ENCODE data around the gene CAPN9. TPM values are rescaled to one million over a fixed set of nuclear protein-coding genes. Genes with fewer than 3 reads are reported as not detected.
"Not testable (repeated sequence)": the region's sequence is repeated elsewhere in the genome, so short reads cannot be mapped to it uniquely, and the experiment has no call there.

The CAPN9 gene
- total and polyA plus RNA-seq, 9 donors, result 0.34 to 1.5 (median 0.67) TPM

DNA sequence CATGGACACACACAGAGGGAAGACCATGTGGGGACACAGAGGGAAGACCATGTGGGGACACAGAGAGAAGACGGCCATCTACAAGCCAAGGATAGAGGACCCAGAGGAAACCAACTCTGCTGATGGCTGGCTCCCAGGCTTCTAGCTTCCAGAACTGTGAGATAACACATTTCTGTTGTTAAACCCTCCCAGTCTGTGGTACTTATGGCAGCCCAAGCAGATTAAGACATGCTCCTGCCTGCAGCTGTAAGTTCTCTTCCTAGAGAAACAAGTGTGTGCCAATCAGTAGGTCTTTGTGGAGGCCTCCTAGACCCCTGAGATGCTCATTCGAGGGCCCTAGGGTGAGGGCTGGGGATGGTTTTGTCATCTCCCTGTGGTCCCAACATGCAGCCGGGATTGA lies 35.9 kb upstream of the CAPN9 start:
- Histone ChIP-seq H3K4me3 (ENCODE audit: low read length) (no peak overlapping the region), H3K27me3 (ENCODE audit: control insufficient read depth, insufficient read depth, low read length) (no peaks in the 10 kb centered on the region), H3K27ac (ENCODE audit: low read length) (no peak overlapping the region), H3K4me1 (ENCODE audit: control insufficient read depth, insufficient read depth, low read length) (peaks cover 38% of the 10 kb centered on the region), H3K9me3 (replicated peaks; ENCODE audit: control insufficient read depth, low read depth, low read length) (no peaks in the 10 kb centered on the region), H3K36me3 (ENCODE audit: control insufficient read depth, insufficient read depth, low read length) (peaks cover 6% of the 10 kb centered on the region)
- no peak for DNase-seq
- WGBS (ENCODE audit: insufficient coverage), result 87% methylated on average over 3 of the region's 3 CpGs

DNA sequence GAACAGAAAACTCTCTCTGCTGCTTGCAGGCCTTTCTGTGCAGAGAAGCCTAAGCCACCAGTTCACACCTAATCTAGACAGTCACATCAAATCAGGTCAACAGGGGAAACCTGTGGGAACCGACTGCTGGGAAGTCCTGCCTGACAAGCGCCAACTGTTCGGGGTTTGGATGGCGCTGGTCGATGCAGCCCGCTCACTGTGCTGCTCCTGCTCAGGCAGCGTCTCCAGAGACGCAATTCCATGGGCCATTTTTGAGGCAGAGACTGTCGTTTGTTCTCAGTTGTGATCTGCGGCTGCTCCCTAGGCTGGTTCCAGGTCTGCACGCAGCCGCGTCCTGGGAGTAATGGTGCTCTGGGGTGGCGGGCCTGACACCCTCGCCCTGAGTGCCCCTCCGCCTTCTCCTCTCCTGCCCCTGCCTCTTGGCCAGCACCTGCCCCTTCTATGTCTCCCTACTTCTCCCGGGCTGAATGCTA lies 34.7 kb upstream of the CAPN9 start:
- no peak for DNase-seq
- Histone ChIP-seq H3K27ac (ENCODE audit: low read length) (no peak overlapping the region), H3K4me1 (ENCODE audit: control insufficient read depth, insufficient read depth, low read length) (peaks cover 38% of the 10 kb centered on the region), H3K36me3 (ENCODE audit: control insufficient read depth, insufficient read depth, low read length) (peaks cover 6% of the 10 kb centered on the region), H3K9me3 (replicated peaks; ENCODE audit: control insufficient read depth, low read depth, low read length) (no peaks in the 10 kb centered on the region), H3K4me3 (ENCODE audit: low read length) (no peak overlapping the region), H3K27me3 (ENCODE audit: control insufficient read depth, insufficient read depth, low read length) (no peaks in the 10 kb centered on the region)
- WGBS (ENCODE audit: insufficient coverage), result 89% methylated on average over 14 of the region's 17 CpGs

DNA sequence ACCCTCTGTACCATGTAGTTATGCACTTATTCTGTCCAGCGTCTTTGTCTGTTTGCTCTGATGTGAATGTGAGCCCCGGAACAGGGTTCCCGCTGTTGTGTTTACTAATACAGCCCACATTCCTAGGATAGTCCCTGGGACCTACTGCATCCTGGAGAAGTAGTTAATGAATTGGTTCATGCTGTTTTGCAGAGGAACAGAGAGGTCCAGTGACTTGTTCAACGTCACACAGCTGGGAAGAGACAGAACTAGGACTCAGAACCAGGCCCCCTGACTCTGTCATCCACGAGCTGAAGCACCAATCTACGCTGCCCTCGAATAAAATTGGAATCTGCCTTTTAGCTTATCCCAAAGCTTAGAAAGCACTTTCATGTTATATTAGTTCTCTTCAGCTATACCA lies 34.0 kb upstream of the CAPN9 start:
- Histone ChIP-seq H3K36me3 (ENCODE audit: control insufficient read depth, insufficient read depth, low read length) (peaks cover 6% of the 10 kb centered on the region), H3K27me3 (ENCODE audit: control insufficient read depth, insufficient read depth, low read length) (no peaks in the 10 kb centered on the region), H3K9me3 (replicated peaks; ENCODE audit: control insufficient read depth, low read depth, low read length) (no peaks in the 10 kb centered on the region), H3K4me1 (ENCODE audit: control insufficient read depth, insufficient read depth, low read length) (peaks cover 38% of the 10 kb centered on the region), H3K27ac (ENCODE audit: low read length) (peak overlapping the region; percentile 87), H3K4me3 (ENCODE audit: low read length) (no peak overlapping the region)
- DNase-seq, result no peak
- WGBS (ENCODE audit: insufficient coverage), result 88% methylated on average over 3 of the region's 7 CpGs

DNA sequence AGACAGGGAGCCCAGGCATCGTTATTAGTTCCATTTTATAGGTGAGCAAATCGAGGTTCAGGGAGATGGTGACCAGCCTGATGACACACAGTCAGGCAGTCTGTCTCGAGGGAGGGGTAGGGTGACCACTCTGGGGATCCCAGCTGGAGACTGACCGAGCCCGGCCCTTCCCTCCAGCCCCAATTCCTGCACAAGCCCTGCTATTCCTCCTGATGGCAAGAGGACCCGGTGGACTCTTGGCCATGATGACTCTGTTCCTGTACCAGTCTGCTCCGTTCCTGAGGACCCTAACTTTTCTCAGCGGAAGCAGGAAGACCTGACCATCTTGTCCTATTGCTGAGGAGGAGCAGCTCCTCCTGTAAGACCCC lies 33.7 kb upstream of the CAPN9 start:
- WGBS (ENCODE audit: insufficient coverage), result 62% methylated on average over 6 of the region's 8 CpGs
- Histone ChIP-seq H3K27ac (ENCODE audit: low read length) (peak overlapping the region; percentile 87), H3K36me3 (ENCODE audit: control insufficient read depth, insufficient read depth, low read length) (peaks cover 6% of the 10 kb centered on the region), H3K9me3 (replicated peaks; ENCODE audit: control insufficient read depth, low read depth, low read length) (no peaks in the 10 kb centered on the region), H3K27me3 (ENCODE audit: control insufficient read depth, insufficient read depth, low read length) (no peaks in the 10 kb centered on the region), H3K4me1 (ENCODE audit: control insufficient read depth, insufficient read depth, low read length) (peaks cover 38% of the 10 kb centered on the region), H3K4me3 (ENCODE audit: low read length) (peak overlapping the region; percentile 28)
- DNase-seq, result no peak

DNA sequence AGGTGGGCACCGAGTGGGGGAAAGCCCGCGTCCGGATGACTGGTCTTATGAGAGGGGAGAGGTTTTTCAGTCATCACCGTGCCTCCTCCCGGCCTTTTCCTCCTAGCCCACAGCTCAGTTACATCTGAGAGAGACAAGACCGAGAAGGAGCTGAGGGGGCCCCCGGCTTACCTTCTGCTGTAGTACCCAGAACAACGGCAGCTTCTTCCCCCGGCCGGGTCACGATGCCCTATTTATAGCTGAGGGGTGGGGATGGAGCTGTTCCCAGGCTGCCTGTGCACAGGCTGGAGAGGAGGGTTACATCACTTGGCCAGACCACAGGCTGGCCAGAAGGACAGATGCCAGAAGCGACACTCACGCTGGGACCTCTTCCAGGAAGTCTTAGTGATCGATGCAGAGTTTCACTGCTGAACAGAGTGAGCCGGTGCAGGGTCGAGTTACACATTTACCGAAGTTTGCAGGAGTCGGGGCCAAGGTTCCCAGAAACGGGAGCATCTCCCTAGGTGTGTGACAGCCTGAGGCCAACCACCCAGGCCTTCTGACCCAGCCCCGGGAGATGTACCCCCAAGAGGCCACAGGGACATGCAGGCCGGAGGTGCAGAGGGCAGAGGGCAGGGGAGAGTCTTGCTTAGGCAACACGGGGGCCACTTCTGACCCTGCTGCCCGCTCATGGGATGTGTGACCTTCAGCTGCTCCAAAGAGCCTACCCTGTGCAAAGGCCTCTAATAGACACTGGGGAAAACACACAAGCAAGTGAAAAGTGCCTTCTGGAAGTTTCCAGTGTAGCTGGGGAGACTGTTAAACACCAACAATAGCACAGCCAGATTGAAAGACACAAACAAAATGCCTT lies 33.0 kb upstream of the CAPN9 start, which contains the start of gene AGT:
Gene AGT (minus strand): TSS at position 208 of the 850 bp plus-strand sequence. CDS start 3,299 bp downstream, outside the sequence.
- peaks cover 4% of the 10 kb centered on the region for H3K36me3 ChIP-seq (ENCODE audit: control insufficient read depth, insufficient read depth, low read length)
- no peaks in the 10 kb centered on the region for H3K9me3 ChIP-seq (replicated peaks; ENCODE audit: control insufficient read depth, low read depth, low read length)
- peaks cover 38% of the 10 kb centered on the region for H3K4me1 ChIP-seq (ENCODE audit: control insufficient read depth, insufficient read depth, low read length)
- no peaks in the 10 kb centered on the region for H3K27me3 ChIP-seq (ENCODE audit: control insufficient read depth, insufficient read depth, low read length)
- peak; percentile 92 for DNase-seq
- WGBS (ENCODE audit: insufficient coverage), result 8% methylated on average over 16 of the region's 24 CpGs
- peak within 1 kb of the TSS; percentile 87 for H3K27ac ChIP-seq (ENCODE audit: low read length)
- peak within 1 kb of the TSS; percentile 28 for H3K4me3 ChIP-seq (ENCODE audit: low read length)

DNA sequence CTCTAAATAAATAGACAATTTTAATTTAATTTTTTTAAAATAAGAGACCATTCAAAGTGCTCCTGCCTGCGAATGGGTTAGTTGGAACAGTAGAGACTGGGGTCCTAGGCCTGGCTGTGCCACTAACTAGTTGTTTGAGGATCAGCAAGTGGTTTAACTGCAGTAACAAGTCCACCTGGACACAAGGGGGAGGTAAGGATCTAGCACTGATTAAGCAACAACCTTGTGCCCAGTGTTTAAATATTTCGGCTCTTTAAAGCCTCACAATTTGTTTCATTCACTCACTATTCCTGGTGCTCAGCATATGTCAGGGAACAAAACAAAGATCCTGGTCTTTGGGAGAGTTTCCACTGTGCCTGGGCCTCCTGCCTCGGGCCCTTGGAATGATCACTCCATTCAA lies 31.7 kb upstream of the CAPN9 start:
- no peaks in the 10 kb centered on the region for H3K9me3 ChIP-seq (replicated peaks; ENCODE audit: control insufficient read depth, low read depth, low read length)
- no peaks in the 10 kb centered on the region for H3K36me3 ChIP-seq (ENCODE audit: control insufficient read depth, insufficient read depth, low read length)
- no peak for DNase-seq
- WGBS (ENCODE audit: insufficient coverage), result 94% methylated on average over 2 of the region's 3 CpGs
- no peak overlapping the region for H3K4me3 ChIP-seq (ENCODE audit: low read length)
- H3K27me3 ChIP-seq (ENCODE audit: control insufficient read depth, insufficient read depth, low read length), result no peaks in the 10 kb centered on the region
- no peak overlapping the region for H3K27ac ChIP-seq (ENCODE audit: low read length)
- peaks cover 29% of the 10 kb centered on the region for H3K4me1 ChIP-seq (ENCODE audit: control insufficient read depth, insufficient read depth, low read length)

DNA sequence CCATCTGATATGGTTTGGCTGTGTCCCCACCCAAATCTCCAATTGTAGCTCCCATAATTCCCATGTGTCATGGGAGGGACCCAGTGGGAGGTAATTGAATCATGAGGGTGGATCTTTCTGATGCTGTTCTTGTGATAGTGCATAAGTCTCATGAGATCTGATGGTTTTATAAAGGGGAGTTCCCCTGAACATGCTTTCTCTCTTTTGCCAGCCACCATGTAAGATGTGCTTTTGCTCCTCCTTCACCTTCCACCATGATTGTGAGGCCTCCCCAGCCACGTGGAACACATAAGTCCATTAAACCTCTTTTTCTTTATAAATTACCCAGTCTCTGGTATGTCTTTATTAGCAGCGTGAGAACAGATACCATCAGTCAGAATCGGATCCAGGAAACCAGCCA lies 30.7 kb upstream of the CAPN9 start:
- not testable (repeated sequence) for H3K27me3 ChIP-seq (ENCODE audit: control insufficient read depth, insufficient read depth, low read length); H3K36me3 ChIP-seq (ENCODE audit: control insufficient read depth, insufficient read depth, low read length); H3K27ac ChIP-seq (ENCODE audit: low read length); H3K9me3 ChIP-seq (replicated peaks; ENCODE audit: control insufficient read depth, low read depth, low read length); H3K4me3 ChIP-seq (ENCODE audit: low read length); DNase-seq
- H3K4me1 ChIP-seq (ENCODE audit: control insufficient read depth, insufficient read depth, low read length), result peaks cover 25% of the 10 kb centered on the region
- WGBS (ENCODE audit: insufficient coverage), result 83% methylated on average over 2 of the region's 3 CpGs

DNA sequence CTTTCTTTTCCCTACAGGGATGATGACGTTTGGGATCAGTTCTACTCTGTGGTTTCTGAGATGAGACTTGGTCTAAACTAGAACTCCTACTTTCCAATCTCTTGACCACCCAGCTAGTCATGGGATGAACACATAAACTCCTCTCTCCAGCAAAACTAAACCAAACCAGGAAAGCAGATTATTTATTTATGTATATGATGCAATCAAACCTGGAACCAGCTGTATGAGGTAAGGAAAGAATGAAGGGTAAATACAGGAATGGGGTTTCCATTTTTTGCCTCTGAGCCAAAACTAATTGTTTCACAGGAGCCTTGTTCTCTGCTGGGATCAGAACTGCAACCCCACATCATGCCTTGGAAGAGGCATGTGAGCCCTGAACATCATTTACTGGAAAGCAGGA lies 29.9 kb upstream of the CAPN9 start:
- peaks cover 3% of the 10 kb centered on the region for H3K9me3 ChIP-seq (replicated peaks; ENCODE audit: control insufficient read depth, low read depth, low read length)
- H3K4me3 ChIP-seq (ENCODE audit: low read length), result no peak overlapping the region
- H3K27me3 ChIP-seq (ENCODE audit: control insufficient read depth, insufficient read depth, low read length), result no peaks in the 10 kb centered on the region
- WGBS (ENCODE audit: insufficient coverage), result no CpG with 5 or more reads among the region's 1 CpG
- H3K4me1 ChIP-seq (ENCODE audit: control insufficient read depth, insufficient read depth, low read length), result peaks cover 23% of the 10 kb centered on the region
- no peak for DNase-seq
- no peaks in the 10 kb centered on the region for H3K36me3 ChIP-seq (ENCODE audit: control insufficient read depth, insufficient read depth, low read length)
- H3K27ac ChIP-seq (ENCODE audit: low read length), result no peak overlapping the region

DNA sequence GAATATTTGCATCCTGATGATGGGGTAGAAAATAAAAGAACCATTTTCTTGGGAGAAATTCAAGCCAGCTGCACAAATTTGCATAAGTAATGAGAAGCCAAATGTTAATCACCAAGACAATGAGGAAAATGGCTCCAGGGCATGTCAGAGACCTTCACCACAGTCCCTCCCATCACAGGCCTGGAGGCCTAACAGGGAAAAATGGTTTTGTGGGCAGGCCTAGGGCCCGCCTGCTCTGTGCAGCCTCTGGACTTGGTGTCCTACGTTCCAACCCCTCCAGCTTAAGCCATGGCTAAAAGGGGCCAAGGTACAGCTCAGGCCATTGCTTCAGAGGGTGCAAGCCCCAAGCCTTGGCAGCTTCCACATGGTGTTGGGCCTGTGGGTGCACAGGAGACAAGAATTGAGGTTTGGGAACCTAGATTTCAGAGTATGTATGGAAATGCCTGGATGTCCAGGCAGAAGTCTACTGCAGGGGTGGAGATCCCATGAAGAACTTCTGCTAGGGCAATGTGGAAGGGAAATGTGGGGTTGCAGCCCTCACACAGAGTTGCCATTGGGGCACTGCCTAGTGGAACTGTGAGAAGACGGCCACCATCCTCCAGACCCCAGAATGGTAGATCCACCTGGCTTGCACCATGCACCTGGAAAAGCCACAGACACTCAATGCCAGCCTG lies 25.2 kb upstream of the CAPN9 start:
- not testable (repeated sequence) for H3K27ac ChIP-seq (ENCODE audit: low read length); H3K4me3 ChIP-seq (ENCODE audit: low read length); H3K9me3 ChIP-seq (replicated peaks; ENCODE audit: control insufficient read depth, low read depth, low read length); DNase-seq; H3K27me3 ChIP-seq (ENCODE audit: control insufficient read depth, insufficient read depth, low read length); H3K4me1 ChIP-seq (ENCODE audit: control insufficient read depth, insufficient read depth, low read length); H3K36me3 ChIP-seq (ENCODE audit: control insufficient read depth, insufficient read depth, low read length)
- 100% methylated on average over 1 of the region's 3 CpGs for WGBS (ENCODE audit: insufficient coverage)

DNA sequence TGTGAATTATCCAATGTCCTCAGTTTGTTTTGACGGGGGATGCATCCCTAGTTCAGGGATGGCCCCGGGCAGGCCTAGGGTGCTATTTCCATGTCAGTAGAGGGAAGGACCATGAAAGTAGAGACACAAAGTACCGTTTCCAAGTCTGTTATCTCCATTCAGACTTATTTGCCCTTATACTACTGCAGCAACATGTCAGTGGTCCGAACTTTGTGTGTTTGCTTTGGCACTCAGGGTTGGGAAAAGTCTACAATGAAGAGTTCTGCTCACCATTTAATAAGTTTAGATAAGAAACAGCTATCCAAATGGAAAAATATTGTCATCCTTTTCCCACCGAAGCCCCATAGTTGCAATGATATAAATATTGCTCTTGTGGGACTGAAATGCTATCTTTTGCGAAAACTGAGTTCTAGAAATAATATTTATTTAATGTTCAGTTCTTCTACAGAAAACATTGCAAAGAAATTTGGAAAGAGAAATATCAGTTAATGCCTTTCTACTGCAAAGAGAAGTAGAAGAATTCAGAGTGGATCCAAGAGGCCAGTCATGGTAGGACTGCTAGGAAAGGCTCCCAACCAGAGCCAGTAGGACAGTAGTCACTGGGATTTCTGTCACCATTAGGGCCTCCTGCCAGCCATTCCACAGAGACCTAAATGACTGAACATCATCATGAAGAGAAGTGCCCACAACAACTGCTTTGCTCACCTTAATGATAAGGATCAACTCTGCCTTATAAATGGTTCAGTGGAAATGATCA lies 21.8 kb upstream of the CAPN9 start:
- Histone ChIP-seq H3K9me3 (replicated peaks; ENCODE audit: control insufficient read depth, low read depth, low read length) (peaks cover 3% of the 10 kb centered on the region), H3K36me3 (ENCODE audit: control insufficient read depth, insufficient read depth, low read length) (no peaks in the 10 kb centered on the region), H3K4me3 (ENCODE audit: low read length) (no peak overlapping the region), H3K4me1 (ENCODE audit: control insufficient read depth, insufficient read depth, low read length) (peaks cover 8% of the 10 kb centered on the region), H3K27ac (ENCODE audit: low read length) (peak overlapping the region; percentile 43), H3K27me3 (ENCODE audit: control insufficient read depth, insufficient read depth, low read length) (no peaks in the 10 kb centered on the region)
- DNase-seq, result peak; percentile 66
- no CpG with 5 or more reads among the region's 6 CpGs for WGBS (ENCODE audit: insufficient coverage)

Measured in muscle of leg (tissue), 11 donors.